ENCODE results near the gene PDSS1. TPM values are rescaled to one million over a fixed set of nuclear protein-coding genes. Genes with fewer than 3 reads are reported as not detected.

PDSS1 gene
- total RNA-seq, 2 experiments from 2014 or later, result 3.8 to 4.5 TPM

- Mint-ChIP-seq H3K4me1 (ENCODE audit: low read depth) (peaks cover 97% of the 10 kb centered on the region), H3K27me3 (no peaks in the 10 kb centered on the region), H3K9me3 (no peaks in the 10 kb centered on the region), H3K4me3 (no peak overlapping the region), H3K27ac (no peak overlapping the region), H3K36me3 (ENCODE audit: low read depth) (peaks cover 34% of the 10 kb centered on the region)
- intact Hi-C loops (cut with DNase I, micrococcal nuclease), result no loop called here
- H3K4me3 ChIP-seq (ENCODE audit: low read length), result no peak overlapping the region
- no peak for DNase-seq
- no peaks in the 10 kb centered on the region for H3K9me3 ChIP-seq (ENCODE audit: control insufficient read depth in 1 of 2, insufficient read depth in 1 of 2, low read length in 2 of 2)
- no peak overlapping the region for H3K27ac ChIP-seq (ENCODE audit: low read depth in 1 of 2, low read length in 2 of 2)
- TF ChIP-seq CTCF (IDR thresholded peaks at IDR 0.05), result no peak
- H3K4me1 ChIP-seq (ENCODE audit: insufficient read depth, low read length), result peaks cover 35% of the 10 kb centered on the region
- H3K27me3 ChIP-seq (ENCODE audit: control insufficient read depth in 1 of 2, insufficient read depth in 2 of 2, low read length in 2 of 2), result no peaks in the 10 kb centered on the region
- no peak for ATAC-seq (ENCODE audit: poor library complexity)
- peaks cover 9% of the 10 kb centered on the region for H3K36me3 ChIP-seq (ENCODE audit: insufficient read depth, low read length)
- CTCF ChIA-PET, result interaction anchor here (0.9 to 1.1 kb wide), 2 partner anchors 20 to 38 kb away, joined by 3 to 5 read pairs; no protein-coding TSS in a partner anchor
- POLR2A ChIA-PET, result interaction anchor here (1.3 kb wide), 2 partner anchors 9 to 80 kb away, joined by 3 to 5 read pairs; partner anchors contain the start of gene ABI1
Measured at GRCh38 chr10:26780106-26780792, 82.7 kb downstream of the PDSS1 start.

GRCh38 chr10:26780793-26781601 lies 83.5 kb downstream of the PDSS1 start:
- DNase-seq (peak in 2 of 14 experiments; percentile 48 to 59), ATAC-seq (ENCODE audit: poor library complexity) (no peak)
- CTCF ChIA-PET, result interaction anchor here (0.9 to 1.1 kb wide), 2 partner anchors 19 to 37 kb away, joined by 3 to 5 read pairs; no protein-coding TSS in a partner anchor
- POLR2A ChIA-PET, result interaction anchor here (1.1 to 1.3 kb wide), 2 partner anchors 13 to 80 kb away, joined by 3 read pairs; partner anchors contain the start of gene ABI1
- Histone ChIP-seq H3K27me3 (ENCODE audit: control insufficient read depth in 1 of 2, insufficient read depth in 2 of 2, low read length in 2 of 2) (no peaks in the 10 kb centered on the region), H3K4me3 (ENCODE audit: low read length) (no peak overlapping the region), H3K36me3 (ENCODE audit: insufficient read depth, low read length) (peaks cover 9% of the 10 kb centered on the region), H3K27ac (ENCODE audit: low read depth in 1 of 2, low read length in 2 of 2) (no peak overlapping the region), H3K4me1 (ENCODE audit: insufficient read depth, low read length) (peaks cover 35% of the 10 kb centered on the region), H3K9me3 (ENCODE audit: control insufficient read depth in 1 of 2, insufficient read depth in 1 of 2, low read length in 2 of 2) (no peaks in the 10 kb centered on the region)
- TF ChIP-seq CTCF (IDR thresholded peaks at IDR 0.05), result no peak
- H3K36me3 Mint-ChIP-seq (ENCODE audit: low read depth), result peaks cover 33% of the 10 kb centered on the region
- peaks cover 96% of the 10 kb centered on the region for H3K4me1 Mint-ChIP-seq (ENCODE audit: low read depth)
- no peaks in the 10 kb centered on the region for H3K27me3 Mint-ChIP-seq
- peak overlapping the region; percentile 21 for H3K27ac Mint-ChIP-seq
- intact Hi-C loops (cut with DNase I, micrococcal nuclease), result no loop called here
- H3K4me3 Mint-ChIP-seq, result no peak overlapping the region
- no peaks in the 10 kb centered on the region for H3K9me3 Mint-ChIP-seq

- Histone ChIP-seq H3K4me3 (ENCODE audit: low read length) (no peak overlapping the region), H3K27ac (ENCODE audit: low read depth in 1 of 2, low read length in 2 of 2) (no peak overlapping the region), H3K4me1 (ENCODE audit: insufficient read depth, low read length) (peaks cover 35% of the 10 kb centered on the region), H3K27me3 (ENCODE audit: control insufficient read depth in 1 of 2, insufficient read depth in 2 of 2, low read length in 2 of 2) (no peaks in the 10 kb centered on the region), H3K36me3 (ENCODE audit: insufficient read depth, low read length) (peaks cover 13% of the 10 kb centered on the region), H3K9me3 (ENCODE audit: control insufficient read depth in 1 of 2, insufficient read depth in 1 of 2, low read length in 2 of 2) (no peaks in the 10 kb centered on the region)
- no peak for TF ChIP-seq CTCF (IDR thresholded peaks at IDR 0.05)
- no peak overlapping the region for H3K4me3 Mint-ChIP-seq
- ChIA-PET POLR2A (interaction anchor here (0.9 to 1.1 kb wide), 2 partner anchors 12 to 23 kb away, joined by 3 read pairs; no protein-coding TSS in a partner anchor), CTCF (no interaction called here)
- intact Hi-C loops (cut with DNase I, micrococcal nuclease), result no loop called here
- H3K9me3 Mint-ChIP-seq, result no peaks in the 10 kb centered on the region
- peak in 2 of 14 experiments; percentile 13 to 37 for DNase-seq
- H3K36me3 Mint-ChIP-seq (ENCODE audit: low read depth), result peaks cover 36% of the 10 kb centered on the region
- ATAC-seq (ENCODE audit: poor library complexity), result no peak
- H3K4me1 Mint-ChIP-seq (ENCODE audit: low read depth), result peaks cover 96% of the 10 kb centered on the region
- no peaks in the 10 kb centered on the region for H3K27me3 Mint-ChIP-seq
- H3K27ac Mint-ChIP-seq, result peak overlapping the region; percentile 21
Measured at GRCh38 chr10:26781797-26782196, 84.3 kb downstream of the PDSS1 start.
